Measurements from ENCODE around the gene BLOC1S5. TPM values are rescaled to one million over a fixed set of nuclear protein-coding genes. Genes with fewer than 3 reads are reported as not detected.

Gene BLOC1S5
- polyA plus RNA-seq, 4 donors, result 29.7 to 38.9 (median 38.1) TPM

Other genes starting within 250 kb of the BLOC1S5 start
- 100 to 1,000 TPM in 2 of 4 donors, 10 to 100 TPM in 2; 96.2 to 106 (median 101) TPM for gene TXNDC5, start 153.6 kb downstream of the BLOC1S5 start, polyA plus RNA-seq (ENCODE audit: insufficient read length in 4 of 4)
- gene EEF1E1, start 38.2 kb upstream of the BLOC1S5 start, polyA plus RNA-seq (ENCODE audit: insufficient read length in 4 of 4), result 10 to 100 TPM; 53.0 to 66.1 (median 65.0) TPM